PFSK-1 (cell line): ENCODE data around the gene MSI2.

Experiments
- FOXP2 ChIP-seq: optimal IDR thresholded peaks from 2 replicates; pipeline ENCODE3; 2011; ENCODE audit warnings: borderline replicate concordance, control low read depth, inconsistent platforms; ENCODE audit not compliant: insufficient read depth; ENCODE audit errors: extremely low read length, extremely low read depth
- POLR2AphosphoS5 ChIP-seq: IDR thresholded peaks from 2 replicates; pipeline ENCODE4 v1.6.1; 2012; ENCODE audit warnings: low read depth, mild to moderate bottlenecking, control low read depth, low read length, moderate library complexity
- REST ChIP-seq, 2 experiments: IDR thresholded peaks; 2 replicates each; pipeline versions ENCODE4 v1.6.1 to v1.8.0; 2011 to 2012; ENCODE audit warnings: low read depth in 2 of 2, low read length in 2 of 2, control low read depth in 1 of 2, inconsistent platforms in 1 of 2, mild to moderate bottlenecking in 1 of 2, moderate library complexity in 1 of 2; ENCODE audit not compliant: insufficient read depth in 1 of 2
- SIN3A ChIP-seq: IDR thresholded peaks from 2 replicates; pipeline ENCODE4 v1.6.1; 2012; ENCODE audit warnings: mild to moderate bottlenecking, low read length, moderate library complexity, borderline replicate concordance; ENCODE audit not compliant: insufficient read depth
- TAF1 ChIP-seq: IDR thresholded peaks from 2 replicates; pipeline ENCODE4 v1.6.1; 2012; ENCODE audit warnings: low read length, control low read depth, borderline replicate concordance; ENCODE audit not compliant: insufficient read depth

The MSI2 gene

GRCh38 chr17:57370037-57370581, 113.8 kb downstream of the MSI2 start:
- TF ChIP-seq FOXP2, result no peak
- no peak for TF ChIP-seq SIN3A
- TF ChIP-seq POLR2AphosphoS5, result no peak
- TF ChIP-seq REST (IDR thresholded peaks at IDR 0.05; ENCODE audit: insufficient read depth in 1 of 2, low read depth in 2 of 2, low read length in 2 of 2), result no peak
- no peak for TF ChIP-seq TAF1

- TF ChIP-seq SIN3A, result no peak
- TF ChIP-seq REST (IDR thresholded peaks at IDR 0.05; ENCODE audit: insufficient read depth in 1 of 2, low read depth in 2 of 2, low read length in 2 of 2), result no peak
- no peak for TF ChIP-seq POLR2AphosphoS5
- no peak for TF ChIP-seq TAF1
- no peak for TF ChIP-seq FOXP2
Measured at GRCh38 chr17:57370619-57371018, 114.3 kb downstream of the MSI2 start.

GRCh38 chr17:57372156-57372555, 115.8 kb downstream of the MSI2 start:
- TF ChIP-seq REST (IDR thresholded peaks at IDR 0.05; ENCODE audit: insufficient read depth in 1 of 2, low read depth in 2 of 2, low read length in 2 of 2), result no peak
- no peak for TF ChIP-seq FOXP2
- no peak for TF ChIP-seq POLR2AphosphoS5
- TF ChIP-seq TAF1, result no peak
- no peak for TF ChIP-seq SIN3A

- no peak for TF ChIP-seq FOXP2
Measured at GRCh38 chr17:57373048-57373447, 116.7 kb downstream of the MSI2 start.

GRCh38 chr17:57373756-57374155, 117.4 kb downstream of the MSI2 start:
- TF ChIP-seq SIN3A (no peak), FOXP2 (no peak), TAF1 (no peak), POLR2AphosphoS5 (no peak), REST (IDR thresholded peaks at IDR 0.05; ENCODE audit: insufficient read depth in 1 of 2, low read depth in 2 of 2, low read length in 2 of 2) (no peak)
